Activated T-cell treated with anti-CD3 and anti-CD28 coated beads for 1 hour (primary cell): Measurements from ENCODE around the gene CACNA1S.
A peak's percentile ranks its signal among the peaks of the same experiment; 100 is the strongest.

ENCODE experiments used
- DNase-seq: peaks from one replicate; pipeline ENCODE4 v3.0.0-alpha.2; 2020; ENCODE audit warnings: low read depth

CACNA1S gene

GRCh38 chr1:201116091-201116490, 3.9 kb upstream of the CACNA1S start:
- DNase-seq, result no peak

- DNase-seq, result no peak
Measured at GRCh38 chr1:201115390-201115937, 3.2 kb upstream of the CACNA1S start.

- DNase-seq, result peak; percentile 50
Measured at GRCh38 chr1:201114245-201115131, 2.3 kb upstream of the CACNA1S start.

- no peak for DNase-seq
Measured at GRCh38 chr1:201113451-201114244, 1.4 kb upstream of the CACNA1S start.

- DNase-seq, result no peak
Measured at GRCh38 chr1:201112926-201113325, 700 bp upstream of the CACNA1S start.

- DNase-seq, result no peak
Measured at GRCh38 chr1:201111672-201112071, 554 bp downstream of the CACNA1S start.

GRCh38 chr1:201111156-201111555, 1.1 kb downstream of the CACNA1S start:
- DNase-seq, result no peak

GRCh38 chr1:201110616-201111015, 1.6 kb downstream of the CACNA1S start:
- DNase-seq, result no peak

GRCh38 chr1:201110138-201110537, 2.1 kb downstream of the CACNA1S start:
- no peak for DNase-seq

GRCh38 chr1:201109651-201110050, 2.6 kb downstream of the CACNA1S start:
- DNase-seq, result no peak

GRCh38 chr1:201108614-201109013, 3.6 kb downstream of the CACNA1S start:
- no peak for DNase-seq

- no peak for DNase-seq
Measured at GRCh38 chr1:201105688-201106087, 6.5 kb downstream of the CACNA1S start.

GRCh38 chr1:201104141-201104540, 8.1 kb downstream of the CACNA1S start:
- no peak for DNase-seq

- DNase-seq, result no peak
Measured at GRCh38 chr1:201103666-201104065, 8.6 kb downstream of the CACNA1S start.

- DNase-seq, result no peak
Measured at GRCh38 chr1:201100169-201100930, 11.9 kb downstream of the CACNA1S start.

GRCh38 chr1:201098992-201099677, 13.1 kb downstream of the CACNA1S start:
- DNase-seq, result no peak

- no peak for DNase-seq
Measured at GRCh38 chr1:201096977-201097856, 15.0 kb downstream of the CACNA1S start.

GRCh38 chr1:201096041-201096461, 16.2 kb downstream of the CACNA1S start:
- no peak for DNase-seq

- no peak for DNase-seq
Measured at GRCh38 chr1:201095581-201095980, 16.6 kb downstream of the CACNA1S start.

GRCh38 chr1:201094832-201095231, 17.4 kb downstream of the CACNA1S start:
- no peak for DNase-seq
